Upper lobe of right lung (tissue), 1 donor: Measurements from ENCODE around the gene NEURL4. TPM values are rescaled to one million over a fixed set of nuclear protein-coding genes. Genes with fewer than 3 reads are reported as not detected.

Source experiments
- ATAC-seq: fragments of 200-7000 bp; cut with Tn5 transposase; one replicate; pipeline ENCODE4 v1.9.1; 2020; ENCODE audit warnings: mild to moderate bottlenecking, moderate library complexity
- DNase-seq: peaks from one replicate; pipeline ENCODE4 v3.0.0-alpha.2; 2020
- H3K27ac ChIP-seq: fragments of 200-600 bp; one replicate; pipeline ENCODE4 v1.8.0; 2022
- H3K27me3 ChIP-seq: fragments of 200-600 bp; one replicate; pipeline ENCODE4 v1.8.0; 2022; ENCODE audit warnings: mild to moderate bottlenecking
- H3K36me3 ChIP-seq: fragments of 200-600 bp; one replicate; pipeline ENCODE4 v1.8.0; 2022
- H3K4me1 ChIP-seq: fragments of 200-600 bp; one replicate; pipeline ENCODE4 v1.8.0; 2022
- H3K4me3 ChIP-seq: fragments of 200-600 bp; one replicate; pipeline ENCODE4 v1.8.0; 2022; ENCODE audit warnings: mild to moderate bottlenecking
- H3K9me3 ChIP-seq: fragments of 200-600 bp; one replicate; pipeline ENCODE4 v1.8.0; 2022
- CTCF ChIP-seq: fragments of 200-600 bp; IDR thresholded peaks from one replicate; pipeline ENCODE4 v1.8.0; 2022; ENCODE audit warnings: antibody characterized with exemption
- intact Hi-C: fragments of 100-400 bp; cut with DNase I; formaldehyde crosslinking; loops from one replicate; pipeline ENCODE4 v1.11.0; 2022
- total RNA-seq: library from RNA; stranded (reverse); fragmentation: NEBNext Ultra II Directional; extraction: Animal tissue kit (Norgen Biotek cat#: 25700); gene quantifications from one replicate; pipeline ENCODE4 v1.2.1, GENCODE V29; 2021
- donor health status: DM: no; HTN: yes; CAD: no; lungs with severe emphysema.

NEURL4 gene
- total RNA-seq, 1 donor from 2014 or later = 37.6 TPM

- Histone ChIP-seq H3K4me3 (no peak overlapping the region), H3K4me1 (peaks cover 15% of the 10 kb centered on the region), H3K27me3 (no peaks in the 10 kb centered on the region), H3K27ac (no peak overlapping the region), H3K9me3 (no peaks in the 10 kb centered on the region), H3K36me3 (peaks cover 18% of the 10 kb centered on the region)
- intact Hi-C loops = no loop called here
- ATAC-seq = no peak
- TF ChIP-seq CTCF = no peak
- DNase-seq = no peak
Observed at GRCh38 chr17:7328009-7328408, 1.1 kb downstream of the NEURL4 start.

DNA sequence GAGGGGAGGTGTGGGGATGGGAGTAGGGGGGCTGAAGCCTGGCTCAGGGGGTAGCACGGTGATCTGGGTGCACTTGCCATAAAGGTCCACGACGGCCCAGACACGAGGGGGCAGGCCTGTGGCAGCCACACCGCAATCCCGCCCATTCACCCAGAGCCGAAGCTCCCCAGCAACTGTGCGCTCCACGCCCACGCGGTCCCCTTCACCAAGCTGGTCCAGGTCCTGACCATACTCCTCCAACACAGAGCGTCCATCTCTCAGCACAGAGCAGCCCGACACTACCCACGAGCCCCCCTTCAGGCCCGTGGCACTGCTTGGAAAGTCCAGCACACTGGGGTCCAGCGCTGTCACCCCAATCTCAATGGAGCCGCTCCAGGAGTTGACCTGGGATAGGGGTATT, 1.6 kb downstream of the NEURL4 start:
- Histone ChIP-seq H3K4me3 (no peak overlapping the region), H3K27ac (no peak overlapping the region), H3K36me3 (peaks cover 23% of the 10 kb centered on the region), H3K4me1 (peaks cover 15% of the 10 kb centered on the region), H3K9me3 (no peaks in the 10 kb centered on the region), H3K27me3 (no peaks in the 10 kb centered on the region)
- TF ChIP-seq CTCF = no peak
- no peak for ATAC-seq
- no peak for DNase-seq
- intact Hi-C loops = no loop called here

DNA sequence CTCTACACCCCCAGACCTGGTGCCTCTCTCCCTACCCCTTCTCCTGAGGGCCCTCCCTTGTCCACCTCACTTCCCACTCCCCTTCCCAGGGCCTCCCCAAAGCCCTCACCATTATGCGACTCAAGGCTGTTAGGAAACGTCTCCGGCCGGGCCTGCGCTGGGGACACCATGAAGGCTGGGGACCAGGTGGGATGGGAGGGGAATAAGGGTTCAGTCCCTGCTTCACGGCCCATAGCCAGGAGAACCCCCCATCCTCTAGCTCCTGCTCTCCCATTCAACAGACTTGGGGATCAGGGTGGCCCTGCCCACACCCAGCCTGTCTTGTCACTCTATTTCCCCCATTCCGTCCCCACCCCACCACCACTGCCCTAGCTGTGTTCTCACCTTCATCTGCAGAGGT, 2.1 kb downstream of the NEURL4 start:
- peaks cover 15% of the 10 kb centered on the region for H3K4me1 ChIP-seq
- H3K4me3 ChIP-seq = no peak overlapping the region
- H3K27me3 ChIP-seq = no peaks in the 10 kb centered on the region
- no peak for ATAC-seq
- DNase-seq = no peak
- peaks cover 27% of the 10 kb centered on the region for H3K36me3 ChIP-seq
- TF ChIP-seq CTCF = no peak
- intact Hi-C loops = no loop called here
- no peaks in the 10 kb centered on the region for H3K9me3 ChIP-seq
- no peak overlapping the region for H3K27ac ChIP-seq

- no peaks in the 10 kb centered on the region for H3K9me3 ChIP-seq
- H3K36me3 ChIP-seq = peaks cover 36% of the 10 kb centered on the region
- no peak overlapping the region for H3K4me3 ChIP-seq
- no peak overlapping the region for H3K27ac ChIP-seq
- no peak for DNase-seq
- ATAC-seq = no peak
- H3K27me3 ChIP-seq = no peaks in the 10 kb centered on the region
- TF ChIP-seq CTCF = no peak
- intact Hi-C loops = no loop called here
- peaks cover 15% of the 10 kb centered on the region for H3K4me1 ChIP-seq
Observed at GRCh38 chr17:7326186-7326585, 2.9 kb downstream of the NEURL4 start.

DNA sequence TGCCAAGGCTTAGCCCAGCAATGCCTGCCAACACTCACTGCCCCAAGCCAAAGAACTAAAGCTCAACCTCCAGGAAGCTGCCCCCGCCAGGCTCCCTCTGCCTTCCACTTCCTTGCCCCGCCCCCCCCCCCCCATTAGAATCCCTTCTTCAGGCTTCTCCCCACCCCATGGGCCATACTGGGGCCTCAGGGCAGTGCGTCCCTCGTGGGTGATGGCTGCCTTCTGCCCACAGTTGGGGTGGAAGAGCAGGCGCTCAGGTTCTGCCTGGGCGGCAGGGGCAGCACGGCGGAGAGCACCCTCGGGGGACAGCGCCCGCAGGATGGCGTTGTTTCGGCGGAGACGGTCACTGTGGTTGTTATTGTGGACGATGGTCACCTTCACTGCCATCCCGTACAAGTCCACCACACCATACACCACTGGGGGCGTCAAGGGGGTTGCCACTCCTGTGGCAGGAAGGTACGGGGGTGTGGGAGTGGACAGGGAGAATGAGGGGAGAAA, 4.1 kb downstream of the NEURL4 start:
- DNase-seq (no peak), ATAC-seq (no peak)
- Histone ChIP-seq H3K4me1 (peaks cover 10% of the 10 kb centered on the region), H3K4me3 (no peak overlapping the region), H3K9me3 (no peaks in the 10 kb centered on the region), H3K36me3 (peaks cover 47% of the 10 kb centered on the region), H3K27me3 (no peaks in the 10 kb centered on the region), H3K27ac (no peak overlapping the region)
- TF ChIP-seq CTCF = no peak
- intact Hi-C loops = no loop called here

- no peak for TF ChIP-seq CTCF
- Histone ChIP-seq H3K4me1 (peaks cover 10% of the 10 kb centered on the region), H3K27ac (no peak overlapping the region), H3K36me3 (peaks cover 48% of the 10 kb centered on the region), H3K9me3 (no peaks in the 10 kb centered on the region), H3K27me3 (no peaks in the 10 kb centered on the region), H3K4me3 (no peak overlapping the region)
- intact Hi-C loops = no loop called here
- no peak for DNase-seq
- no peak for ATAC-seq
Observed at GRCh38 chr17:7324438-7324779, 4.7 kb downstream of the NEURL4 start.
